Measurements from ENCODE around the gene PDC. TPM values are rescaled to one million over a fixed set of nuclear protein-coding genes. Genes with fewer than 3 reads are reported as not detected.

Gene PDC
- total and polyA plus RNA-seq, 9 of the 15 experiments (the other 6 are each of a cell fraction or from before 2014, with no cell fraction given), result not detected

DNA sequence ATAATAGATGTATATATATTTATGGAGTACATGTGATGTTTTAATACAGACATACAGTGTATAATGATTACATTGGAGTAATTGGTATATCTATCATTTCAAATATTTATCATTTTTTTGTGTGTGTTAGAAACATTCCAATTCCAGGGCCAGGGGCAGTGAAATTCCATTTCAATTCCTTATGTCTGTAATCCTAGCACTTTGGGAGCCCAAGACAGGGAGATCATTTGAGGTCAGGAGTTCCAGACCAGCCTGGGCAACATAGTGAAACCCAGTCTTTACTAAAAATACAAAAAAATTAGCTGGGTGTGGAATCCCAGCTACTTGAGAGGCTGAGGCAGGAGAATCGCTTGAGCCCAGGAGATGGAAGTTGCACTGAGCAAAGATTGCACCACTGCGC, 30.4 kb upstream of the PDC start:
- no peak for TF ChIP-seq CCNT2 (IDR thresholded peaks at IDR 0.05; ENCODE audit: borderline replicate concordance, extremely low read depth, insufficient read length, low read depth, low read length)
- TF ChIP-seq ZNF699 (CRISPR knock-in tag; IDR thresholded peaks at IDR 0.05; ENCODE audit: insufficient replicate concordance), result no peak
- no peak for TF ChIP-seq NFRKB (IDR thresholded peaks at IDR 0.05; ENCODE audit: low read depth)
- no peak for TF ChIP-seq DACH1 (IDR thresholded peaks at IDR 0.05; ENCODE audit: partially characterized antibody)
- TF ChIP-seq RREB1 (CRISPR knock-in tag; IDR thresholded peaks at IDR 0.05), result no peak
- no peak for TF ChIP-seq ZNF324 (CRISPR knock-in tag; IDR thresholded peaks at IDR 0.05)
- TF ChIP-seq C11orf30 (IDR thresholded peaks at IDR 0.05; ENCODE audit: low read depth), result no peak
- no peak for TF ChIP-seq ZNF785 (CRISPR knock-in tag; IDR thresholded peaks at IDR 0.05)
- no peak for TF ChIP-seq E2F6 (IDR thresholded peaks at IDR 0.05; ENCODE audit: borderline replicate concordance in 1 of 2, extremely low read depth in 1 of 2, insufficient read depth in 1 of 2, insufficient read length in 1 of 2, low read depth in 1 of 2, low read length in 1 of 2, poor library complexity in 1 of 2, severe bottlenecking in 1 of 2)
- H3K9me1 ChIP-seq (ENCODE audit: control insufficient read depth, insufficient read depth, low read length), result no peaks in the 10 kb centered on the region
- CTCF ChIA-PET (ENCODE audit: low intra/inter-chr PET ratio), result no interaction called here
- intact Hi-C loops (cut with micrococcal nuclease) (no loop called here), in situ Hi-C loops (cut with MboI) (no loop called here)
- no peak for FAIRE-seq
- H3K9ac ChIP-seq (ENCODE audit: insufficient read depth in 1 of 2, low read depth in 2 of 2, low read length in 2 of 2), result no peak overlapping the region
- no peak overlapping the region for H3K4me3 ChIP-seq
- DNase-seq (ENCODE audit: extremely low read depth in 1 of 4, low spot score in 3 of 4), result no peak
- no peaks in the 10 kb centered on the region for H3K4me1 ChIP-seq (replicated peaks in 1 of 2; ENCODE audit: control insufficient read depth in 2 of 2, insufficient read depth in 2 of 2, low read length in 2 of 2)
- WGBS (ENCODE audit: insufficient coverage, low coverage, missing lambda C conversion rate), result 0% methylated on average over 2 of the region's 2 CpGs
- POLR2A ChIA-PET, result no interaction called here
- no peaks in the 10 kb centered on the region for H3K36me3 ChIP-seq (ENCODE audit: control insufficient read depth, insufficient read depth, low read length)
- no TSS peak for BruUV-seq (replicated peaks)
- no peak for ATAC-seq
- no peak overlapping the region for H3K27ac ChIP-seq (ENCODE audit: extremely low read depth, low read depth, low read length)
- no peak overlapping the region for H3K4me2 ChIP-seq (ENCODE audit: insufficient read depth, low read length)
- H3K9me3 ChIP-seq (replicated peaks; ENCODE audit: control insufficient read depth, insufficient read depth, low read depth, low read length), result no peaks in the 10 kb centered on the region
- no peaks in the 10 kb centered on the region for H3K79me2 ChIP-seq (ENCODE audit: control insufficient read depth, insufficient read depth, low read length)
- no peak overlapping the region for H2AFZ ChIP-seq (ENCODE audit: low read depth, low read length)
- H4K20me1 ChIP-seq (replicated peaks; ENCODE audit: control insufficient read depth, insufficient read depth, low read length), result no peaks in the 10 kb centered on the region
- no peaks in the 10 kb centered on the region for H3K27me3 ChIP-seq (ENCODE audit: control insufficient read depth in 2 of 2, insufficient read depth in 2 of 2, low read length in 2 of 2)
